C4-2B (cell line): ENCODE measurements around the gene SEC14L6.
"Not testable (repeated sequence)": the region's sequence is repeated elsewhere in the genome, so short reads cannot be mapped to it uniquely, and the experiment has no call there.

Experiments used
- H3K27ac ChIP-seq: fragments of 450-650 bp; 2 replicates; pipeline ENCODE4 v1.5.1; 2017
- CTCF ChIP-seq: fragments of 450-650 bp; conservative IDR thresholded peaks from 2 replicates; pipeline ENCODE4 v1.5.1; 2017; ENCODE audit warnings: mild to moderate bottlenecking
- ZFX ChIP-seq: fragments of 450-650 bp; IDR thresholded peaks from 2 replicates; pipeline ENCODE4 v1.6.1; 2017

The SEC14L6 gene

GRCh38 chr22:30555282-30556210, 9.0 kb upstream of the SEC14L6 start:
- TF ChIP-seq ZFX = no peak
- TF ChIP-seq CTCF = no peak
- H3K27ac ChIP-seq = no peak overlapping the region

GRCh38 chr22:30553971-30554370, 7.4 kb upstream of the SEC14L6 start:
- no peak overlapping the region for H3K27ac ChIP-seq
- TF ChIP-seq CTCF = no peak
- no peak for TF ChIP-seq ZFX

- no peak for TF ChIP-seq CTCF
- no peak for TF ChIP-seq ZFX
Measured at GRCh38 chr22:30552719-30553118, 6.2 kb upstream of the SEC14L6 start.

GRCh38 chr22:30551813-30552212, 5.3 kb upstream of the SEC14L6 start:
- not testable (repeated sequence) for H3K27ac ChIP-seq

More at GRCh38 chr22:30552719-30553118, 6.2 kb upstream of the SEC14L6 start:
- no peak overlapping the region for H3K27ac ChIP-seq

GRCh38 chr22:30547188-30547587, 647 bp upstream of the SEC14L6 start:
- no peak overlapping the region for H3K27ac ChIP-seq
- TF ChIP-seq CTCF = no peak
- no peak for TF ChIP-seq ZFX

GRCh38 chr22:30542811-30543188, 3.7 kb downstream of the SEC14L6 start:
- H3K27ac ChIP-seq = no peak overlapping the region
- no peak for TF ChIP-seq ZFX
- no peak for TF ChIP-seq CTCF

- H3K27ac ChIP-seq = no peak overlapping the region
- TF ChIP-seq ZFX (no peak), CTCF (no peak)
Measured at GRCh38 chr22:30541961-30542810, 4.4 kb downstream of the SEC14L6 start.

GRCh38 chr22:30541511-30541910, 5.0 kb downstream of the SEC14L6 start:
- H3K27ac ChIP-seq = not testable (repeated sequence)
